ENCODE measurements around the gene PRLR. TPM values are rescaled to one million over a fixed set of nuclear protein-coding genes. Genes with fewer than 3 reads are reported as not detected.

Gene PRLR
- total and polyA plus RNA-seq, 2 of the 8 experiments (the other 6 are each of a cell fraction or from before 2014, with no cell fraction given): 0.53 to 2.5 TPM

DNA sequence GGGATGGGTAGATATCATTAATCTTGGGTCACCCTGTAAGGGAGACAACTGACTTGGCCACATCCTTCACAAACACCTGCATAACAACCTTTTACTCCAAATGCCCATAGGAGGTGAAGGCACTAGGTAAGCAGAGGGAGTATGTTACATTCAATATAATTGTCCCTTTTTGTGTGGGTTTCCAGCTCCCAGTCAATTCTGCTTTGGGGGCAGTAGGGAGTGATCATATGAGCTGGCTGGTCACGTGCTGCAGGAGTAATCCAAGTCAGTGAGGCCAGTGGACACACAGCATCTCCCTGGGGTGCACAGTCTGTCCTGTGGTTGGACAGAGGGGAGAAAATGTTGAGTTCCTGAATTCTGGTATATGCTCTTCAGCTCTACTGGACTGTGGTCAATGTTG lies 181.4 kb downstream of the PRLR start:
- Histone ChIP-seq H3K14ac (ENCODE audit: insufficient read length) (no peak overlapping the region), H3K27me3 (replicated peaks in 1 of 4; ENCODE audit: control insufficient read depth in 3 of 4, extremely low read depth in 1 of 4, insufficient read depth in 3 of 4, low read length in 3 of 4) (peaks cover 0 to 1% (median 0%) of the 10 kb centered on the region in 4 experiments; a peak in 1 of 7 replicates), H4K91ac (replicated peaks; ENCODE audit: insufficient read length, low read length) (no peak overlapping the region), H3K79me2 (ENCODE audit: control insufficient read depth in 1 of 2, insufficient read depth in 2 of 2, low read length in 2 of 2) (no peaks in the 10 kb centered on the region), H3K4ac (replicated peaks; ENCODE audit: insufficient read length, low read depth, low read length) (no peak overlapping the region), H3K4me2 (ENCODE audit: insufficient read depth in 1 of 2, low read depth in 2 of 2, low read length in 2 of 2) (no peak overlapping the region), H3K36me3 (ENCODE audit: control insufficient read depth in 2 of 4, insufficient read depth in 4 of 4, low read length in 3 of 4) (no peaks in the 10 kb centered on the region), H2AFZ (ENCODE audit: low read length) (no peak overlapping the region), H2BK12ac (ENCODE audit: low read depth, low read length) (no peak overlapping the region), H3K4me1 (replicated peaks in 1 of 4; ENCODE audit: control insufficient read depth in 3 of 4, insufficient read depth in 4 of 4, low read length in 3 of 4) (no peaks in the 10 kb centered on the region), H2BK20ac (ENCODE audit: low read length) (no peak overlapping the region), H4K8ac (ENCODE audit: extremely low read depth, insufficient read depth, low read length) (no peak overlapping the region), H3K4me3 (ENCODE audit: extremely low read depth in 1 of 4, insufficient read depth in 2 of 4, low read depth in 3 of 4, low read length in 4 of 4) (no peak overlapping the region), H3K79me1 (ENCODE audit: low read depth, low read length) (no peaks in the 10 kb centered on the region), H2BK120ac (replicated peaks; ENCODE audit: low read depth, low read length) (no peak overlapping the region), H4K20me1 (replicated peaks in 1 of 2; ENCODE audit: control insufficient read depth in 1 of 2, insufficient read depth in 2 of 2, low read length in 2 of 2) (no peaks in the 10 kb centered on the region), H3K9ac (replicated peaks in 1 of 4; ENCODE audit: extremely low read depth in 1 of 4, low read depth in 3 of 4, low read length in 3 of 4) (no peak overlapping the region), H3K9me3 (ENCODE audit: insufficient read depth in 2 of 2, low read depth in 1 of 2, low read length in 1 of 2) (no peaks in the 10 kb centered on the region), H2BK5ac (ENCODE audit: low read depth, low read length) (no peak overlapping the region), H2AK5ac (ENCODE audit: low read depth, low read length) (no peak overlapping the region), H3K18ac (ENCODE audit: extremely low read depth, low read length) (no peak overlapping the region; the same call in 1 of the 2 replicates), H2BK15ac (ENCODE audit: low read length) (no peak overlapping the region), H3K23me2 (ENCODE audit: low read depth, low read length) (no peaks in the 10 kb centered on the region), H4K5ac (ENCODE audit: insufficient read length, low read depth, low read length) (no peak overlapping the region), H3K56ac (replicated peaks; ENCODE audit: insufficient read length, low read depth, low read length) (no peak overlapping the region), H3K27ac (ENCODE audit: low read depth, low read length) (no peak overlapping the region), H3K23ac (ENCODE audit: insufficient read length) (no peak overlapping the region)
- TF ChIP-seq CBX5 (IDR thresholded peaks at IDR 0.05; ENCODE audit: low read depth, low read length): no peak
- POLR2A ChIA-PET (ENCODE audit: partially characterized antibody): interaction anchor here (0.8 kb wide), 1 partner anchor 20 kb away, joined by 3 read pairs; no protein-coding TSS in a partner anchor
- CTCF ChIA-PET (ENCODE audit: partially characterized antibody): no interaction called here
- DNase-seq (ENCODE audit: low read depth in 1 of 2, low spot score in 2 of 2): no peak
- 81% methylated on average over 1 of the region's 1 CpG; no CpG with 5 or more reads in 1 of the 2 experiments for WGBS, 2 experiments (ENCODE audit: extremely low coverage in 1 of 2, insufficient coverage in 1 of 2, insufficient read length in 1 of 2, insufficient replicate concordance in 2 of 2, low coverage in 1 of 2, low lambda C conversion rate in 2 of 2, missing lambda C conversion rate in 1 of 2)
- no peak for FAIRE-seq
